HG03025 (cell line): ENCODE results near the gene TMEM97.
"Not testable (repeated sequence)": the region's sequence is repeated elsewhere in the genome, so short reads cannot be mapped to it uniquely, and the experiment has no call there.

Experiments used
- ATAC-seq: cut with Tn5 transposase; IDR thresholded peaks from one replicate; pipeline ENCODE4 v1.9.1; 2021; ENCODE audit warnings: mild to moderate bottlenecking, moderate library complexity; ENCODE audit not compliant: unreplicated experiment, low FRiP score

Gene TMEM97

DNA sequence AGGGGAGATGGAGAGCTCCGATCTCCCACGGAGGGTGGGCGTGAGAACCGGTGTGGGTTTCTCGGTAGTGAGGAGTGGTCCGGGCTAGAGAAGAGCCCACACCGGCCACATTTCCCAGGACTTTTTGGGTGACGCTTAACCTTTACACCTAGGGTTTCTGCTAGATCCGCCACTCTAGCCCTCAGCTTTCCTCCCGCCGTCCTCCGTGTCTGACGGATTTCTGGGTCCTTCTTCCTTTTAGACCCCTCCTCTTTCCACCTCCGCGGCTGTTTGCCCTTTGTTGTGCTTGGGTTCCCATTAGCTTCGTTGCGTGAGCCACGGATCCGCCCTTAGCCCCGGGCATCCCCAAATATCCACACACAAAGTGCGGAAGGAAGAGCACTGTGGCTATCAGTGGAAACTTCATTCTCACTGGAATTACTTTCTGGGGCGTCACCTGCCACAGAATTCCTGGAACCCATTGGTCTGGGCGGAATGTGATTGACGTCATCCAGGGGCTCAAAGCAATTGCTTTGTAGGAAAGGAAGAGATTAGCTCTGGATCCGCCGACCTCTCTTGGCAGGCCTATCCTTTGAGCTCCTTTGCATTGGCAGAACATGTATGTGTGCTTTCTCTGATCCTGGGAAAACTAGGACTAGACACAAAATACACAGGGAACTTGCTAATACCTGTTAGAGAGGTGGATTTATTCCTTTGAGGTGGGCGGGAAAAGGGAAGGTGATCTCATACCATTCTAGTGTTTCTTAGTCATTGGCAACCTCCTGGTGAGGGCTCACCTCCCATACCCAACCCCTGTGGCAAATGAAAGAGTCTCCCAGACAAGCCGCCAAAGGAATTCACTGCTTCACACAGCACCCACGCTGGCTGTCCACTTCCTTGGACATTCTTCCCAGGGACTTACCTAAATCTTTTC is 17.2 kb downstream of the TMEM97 start:
- no peak for ATAC-seq

- no peak for ATAC-seq
Observed at GRCh38 chr17:28338056-28338768, 19.2 kb downstream of the TMEM97 start.

DNA sequence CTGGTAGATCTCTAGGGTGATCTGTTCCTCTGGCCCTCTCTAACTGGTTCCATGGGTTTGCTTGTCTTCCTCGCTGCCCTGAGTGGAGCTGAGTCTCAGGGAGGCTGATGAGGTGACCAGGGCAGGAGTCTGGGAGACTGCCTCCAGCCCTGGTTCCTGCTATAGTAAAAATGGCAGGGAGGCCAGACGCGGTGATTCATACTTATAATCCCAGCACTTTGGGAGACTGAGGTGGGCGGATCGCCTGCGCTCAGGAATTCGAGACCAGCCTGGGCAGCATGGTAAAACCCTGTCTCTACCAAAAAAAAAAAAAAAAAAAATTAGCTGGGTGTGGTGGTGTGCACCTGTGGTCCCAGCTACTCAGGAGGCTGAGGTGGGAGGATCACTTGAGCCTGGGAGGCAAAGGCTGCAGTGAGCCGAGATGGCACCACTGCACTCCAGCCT is 19.8 kb downstream of the TMEM97 start:
- ATAC-seq = not testable (repeated sequence)

DNA sequence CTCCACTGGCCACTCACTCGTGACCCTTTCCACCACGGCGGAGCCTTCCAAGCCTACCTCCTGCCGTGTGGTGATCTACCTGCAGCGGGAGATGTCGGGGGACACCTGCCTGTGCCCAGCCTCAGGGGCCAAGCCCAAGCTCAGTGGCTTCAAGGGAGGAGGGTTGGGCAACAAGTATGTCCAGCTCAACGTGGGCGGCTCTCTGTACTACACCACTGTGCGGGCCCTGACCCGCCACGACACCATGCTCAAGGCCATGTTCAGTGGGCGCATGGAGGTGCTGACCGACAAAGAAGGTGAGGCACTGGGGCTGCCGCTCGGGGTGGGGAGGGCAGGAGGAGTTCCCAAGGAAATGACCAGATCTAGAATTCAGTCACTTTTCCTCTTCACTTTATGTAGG is 20.4 kb downstream of the TMEM97 start:
- no peak for ATAC-seq

GRCh38 chr17:28340374-28340773 is 21.4 kb downstream of the TMEM97 start:
- ATAC-seq = no peak

GRCh38 chr17:28341516-28341915 is 22.5 kb downstream of the TMEM97 start:
- ATAC-seq = no peak

DNA sequence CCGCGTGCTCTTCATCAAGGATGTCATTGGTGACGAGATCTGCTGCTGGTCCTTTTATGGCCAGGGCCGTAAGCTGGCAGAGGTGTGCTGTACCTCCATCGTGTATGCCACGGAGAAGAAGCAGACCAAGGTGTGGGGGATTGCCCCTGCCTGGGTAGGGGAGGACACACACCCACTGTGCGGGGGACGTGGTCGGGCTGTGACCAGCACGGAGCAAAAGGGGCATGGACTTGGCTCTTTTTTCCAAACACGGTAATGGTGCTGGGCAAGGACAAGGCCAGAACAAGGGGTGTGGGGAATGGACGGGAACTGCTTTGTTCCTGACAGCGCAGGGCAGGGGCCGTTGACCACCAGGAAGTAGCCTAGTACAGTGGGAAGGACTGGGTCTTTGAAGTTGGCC is 23.3 kb downstream of the TMEM97 start:
- ATAC-seq = no peak

- ATAC-seq = no peak
Observed at GRCh38 chr17:28343491-28343932, 24.5 kb downstream of the TMEM97 start.

DNA sequence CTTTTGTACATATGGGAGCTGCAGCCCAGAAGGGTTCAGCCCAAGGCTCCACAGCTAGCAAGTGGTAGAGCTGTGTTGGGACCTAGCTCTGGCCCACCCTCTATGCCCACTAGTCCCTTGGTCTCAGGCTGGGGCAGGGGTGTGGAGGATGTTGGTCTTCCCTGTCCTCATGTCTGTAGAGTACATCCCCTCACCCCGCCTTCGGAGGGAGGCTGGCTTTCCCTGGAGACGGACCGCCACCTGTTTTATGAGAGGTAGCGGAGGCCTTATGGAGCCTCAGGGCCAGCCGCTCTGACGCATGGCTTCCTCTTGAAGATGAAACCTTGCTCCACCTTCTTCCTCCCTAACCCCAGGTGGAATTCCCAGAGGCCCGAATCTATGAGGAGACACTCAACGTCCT is 25.0 kb downstream of the TMEM97 start:
- ATAC-seq = no peak

GRCh38 chr17:28344435-28344901 is 25.5 kb downstream of the TMEM97 start:
- no peak for ATAC-seq

- ATAC-seq = no peak
Observed at GRCh38 chr17:28345419-28346198, 26.6 kb downstream of the TMEM97 start.

DNA sequence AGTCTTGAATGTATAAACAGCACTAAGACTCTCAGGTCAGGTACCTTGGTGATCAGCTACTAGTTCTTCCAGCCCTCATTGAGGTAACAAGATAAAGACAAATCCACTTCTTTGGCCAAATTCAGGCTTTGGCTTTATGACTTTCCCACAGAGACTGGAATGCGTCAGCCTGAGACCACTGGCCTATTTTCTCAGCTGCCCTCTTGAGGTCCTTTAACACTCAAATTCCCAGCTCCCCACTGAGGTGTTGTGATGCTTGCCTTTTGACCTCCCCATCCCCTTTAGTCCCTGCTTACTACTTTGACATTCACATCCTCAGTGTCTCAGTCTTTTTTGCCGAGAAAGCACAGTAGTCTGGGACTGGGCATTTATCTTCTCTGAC is 27.2 kb downstream of the TMEM97 start:
- no peak for ATAC-seq

DNA sequence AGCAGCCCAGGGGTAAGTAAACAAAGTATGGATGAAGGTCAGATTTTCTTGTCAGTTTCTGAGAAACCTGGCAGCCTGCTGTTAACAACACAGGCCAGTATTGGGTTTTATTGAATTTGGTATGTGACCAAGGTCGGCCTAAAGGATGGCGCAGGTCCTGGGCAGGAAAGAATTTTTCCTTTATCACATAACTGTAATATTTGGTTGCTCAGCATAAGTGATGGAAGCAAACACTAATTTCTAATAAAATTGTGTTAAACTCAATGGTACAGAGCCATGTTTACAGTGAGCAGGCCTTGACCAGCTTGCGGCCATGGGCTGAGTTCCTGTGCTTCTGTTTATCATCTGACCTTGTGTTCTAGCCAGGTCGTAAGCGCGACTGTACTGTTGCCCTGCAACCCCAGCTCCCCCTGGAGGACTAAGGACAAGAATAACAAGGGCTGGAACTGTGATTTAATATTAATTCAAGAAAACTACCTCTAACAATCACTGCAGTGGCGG is 27.8 kb downstream of the TMEM97 start:
- no peak for ATAC-seq

DNA sequence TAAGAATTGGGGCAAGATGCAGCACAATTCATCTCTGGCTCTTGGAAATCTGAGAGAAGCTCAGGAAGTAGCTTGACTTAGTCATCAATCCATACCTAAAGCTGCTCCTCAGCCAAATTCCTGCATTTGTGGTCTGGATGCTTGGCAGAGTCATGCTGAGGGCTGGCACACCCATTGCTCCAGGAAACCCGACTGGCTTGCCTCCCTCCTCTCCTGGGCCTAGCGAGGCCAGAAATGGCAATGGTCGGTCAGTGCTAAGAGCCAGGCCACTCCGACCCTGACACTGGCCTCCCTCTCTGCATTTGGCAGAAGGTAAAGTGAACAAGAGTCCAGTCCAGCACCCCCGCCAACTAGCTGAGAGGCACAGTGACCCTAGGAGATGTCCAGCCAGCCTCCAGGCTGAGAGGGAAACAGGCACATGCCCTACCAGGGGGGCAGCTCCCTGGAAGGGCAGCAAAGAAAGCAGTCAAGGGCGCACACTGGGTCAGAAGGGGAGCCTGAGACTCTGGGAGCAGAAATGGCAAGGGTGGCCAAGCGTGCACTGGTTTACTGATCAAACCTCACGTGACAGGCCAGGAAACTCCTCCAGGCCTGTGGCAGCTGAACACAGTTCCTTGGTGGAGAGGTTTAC is 28.4 kb downstream of the TMEM97 start:
- no peak for ATAC-seq

GRCh38 chr17:28348979-28349378 is 30.0 kb downstream of the TMEM97 start:
- no peak for ATAC-seq

DNA sequence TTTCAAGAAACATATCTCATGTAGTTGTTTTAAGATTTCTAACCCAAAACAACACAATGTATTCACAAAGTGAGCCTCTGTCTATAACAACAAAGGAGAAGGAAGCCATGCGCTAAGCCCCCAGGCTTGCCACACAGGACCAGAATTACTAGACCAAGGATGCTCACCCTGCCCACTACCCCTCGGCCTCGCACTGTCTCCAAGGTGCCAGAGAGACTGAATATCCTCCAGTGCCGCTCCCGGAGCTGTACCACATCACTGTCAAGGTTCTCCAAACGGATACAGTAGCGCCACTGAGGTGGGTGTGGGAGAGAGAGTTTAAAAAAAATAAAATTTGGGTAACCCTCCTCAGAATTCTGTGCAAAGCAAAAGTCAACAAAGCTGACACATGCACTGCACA is 31.3 kb downstream of the TMEM97 start:
- no peak for ATAC-seq

- peak; percentile 87 for ATAC-seq
Observed at GRCh38 chr17:28357061-28357900, 38.3 kb downstream of the TMEM97 start, which contains the start of gene POLDIP2. TSS of gene POLDIP2 (minus strand) at chr17:28357527. CDS start at chr17:28357448, 79 bp downstream.

GRCh38 chr17:28357901-28358197 is 38.8 kb downstream of the TMEM97 start:
- ATAC-seq = no peak

DNA sequence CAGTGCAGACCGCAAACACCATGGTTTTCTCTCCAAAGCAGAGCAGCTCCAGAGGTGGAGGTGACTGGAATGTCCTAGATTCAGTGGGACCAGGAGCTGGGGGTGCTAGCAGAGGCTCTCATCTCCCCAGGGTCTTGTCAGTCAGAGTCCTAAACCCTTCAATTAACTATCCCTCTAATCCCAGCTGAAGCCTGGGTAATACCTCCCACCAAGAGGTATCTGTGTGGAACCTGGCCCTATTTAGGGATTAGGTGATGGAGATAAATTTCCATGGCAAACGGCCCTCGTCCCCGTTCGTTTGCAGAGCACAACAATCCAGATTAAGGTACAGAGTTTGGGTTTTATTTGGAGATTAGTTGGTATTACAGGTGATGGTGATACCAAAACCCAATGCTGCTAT is 44.2 kb downstream of the TMEM97 start:
- no peak for ATAC-seq
